B cell (primary cell): ENCODE results near the gene ANKLE2. TPM values are rescaled to one million over a fixed set of nuclear protein-coding genes. Genes with fewer than 3 reads are reported as not detected.

Source experiments
- ATAC-seq: fragments of 200-7000 bp; cut with Tn5 transposase; one replicate; pipeline ENCODE4 v1.10.0; 2021; ENCODE audit warnings: low read depth, mild to moderate bottlenecking, moderate number of reproducible peaks, moderate library complexity
- CTCF ChIA-PET: fragments of 350-600 bp; sonication (Branson Sonifier 250); formaldehyde crosslinking; loops from one replicate; lab custom pipeline; 2021; ENCODE audit warnings: antibody characterized with exemption, inconsistent platforms; lab: Charles Lee
- POLR2A ChIA-PET: fragments of 350-600 bp; sonication (Branson Sonifier 250); formaldehyde crosslinking; loops from one replicate; lab custom pipeline; 2021; ENCODE audit warnings: antibody characterized with exemption; lab: Charles Lee
- DNase-seq: peaks from one replicate; pipeline ENCODE4 v3.0.0; 2013
- H2AFZ ChIP-seq: 2 replicates; pipeline ENCODE4 v1.6.1; 2012; ENCODE audit warnings: mild to moderate bottlenecking, low read depth, low read length; ENCODE audit not compliant: insufficient read depth, poor library complexity, severe bottlenecking
- H3K27ac ChIP-seq, 2 donors: 1 replicate in 1 of 2; 2 replicates in 1 of 2; pipeline ENCODE4 v1.5.1; 2012 to 2013; ENCODE audit warnings: low read length in 2 of 2, mild to moderate bottlenecking in 2 of 2, moderate library complexity in 1 of 2
- H3K27me3 ChIP-seq, 4 experiments: fragments of 200-600 bp in 1 of 4; sonication (generic) in 1 of 4; replicated peaks in 1 of 4; 1 replicate in 2 of 4; 2 replicates in 2 of 4; pipeline versions ENCODE4 v1.6.1 to v1.7.0; 2013 to 2016; ENCODE audit warnings: low read length in 3 of 4, mild to moderate bottlenecking in 2 of 4, mixed read lengths in 1 of 4, moderate library complexity in 1 of 4; ENCODE audit not compliant: insufficient read depth in 4 of 4, control insufficient read depth in 3 of 4; ENCODE audit errors: control extremely low read depth in 1 of 4
- H3K36me3 ChIP-seq, 2 experiments: replicated peaks in 1 of 2; 1 replicate in 1 of 2; 2 replicates in 1 of 2; pipeline versions ENCODE4 v1.6.1 to v1.7.1; 2013; ENCODE audit warnings: low read length in 1 of 2; ENCODE audit not compliant: insufficient read depth in 2 of 2, control insufficient read depth in 1 of 2; ENCODE audit errors: control extremely low read depth in 1 of 2, extremely low read depth in 1 of 2
- H3K4me1 ChIP-seq, 2 donors: fragments of 200-600 bp in 1 of 2; sonication (generic) in 1 of 2; 1 replicate in 1 of 2; 2 replicates in 1 of 2; pipeline versions ENCODE4 v1.5.1 to v1.6.1; 2013 to 2017; ENCODE audit warnings: low read length in 2 of 2; ENCODE audit not compliant: control insufficient read depth in 2 of 2, insufficient read depth in 2 of 2
- H3K4me2 ChIP-seq: replicated peaks from 2 replicates; pipeline ENCODE3; 2012; ENCODE audit warnings: mild to moderate bottlenecking, low read depth, low read length; ENCODE audit not compliant: poor library complexity, severe bottlenecking
- H3K4me3 ChIP-seq, 5 experiments: fragments of 200-600 bp in 1 of 5; sonication (generic) in 1 of 5; 1 replicate in 3 of 5; 2 replicates in 2 of 5; pipeline versions ENCODE4 v1.5.1 to v1.7.0; 2011 to 2016; ENCODE audit warnings: low read length in 4 of 5, mild to moderate bottlenecking in 4 of 5, low read depth in 2 of 5, control low read depth in 1 of 5, moderate library complexity in 1 of 5; ENCODE audit not compliant: insufficient read depth in 1 of 5; ENCODE audit errors: control extremely low read depth in 1 of 5, extremely low read depth in 1 of 5
- H3K79me2 ChIP-seq: fragments of 200-600 bp; sonication (generic); one replicate; pipeline ENCODE4 v1.6.0; 2016; ENCODE audit warnings: low read length; ENCODE audit not compliant: control insufficient read depth, insufficient read depth
- H3K9ac ChIP-seq: fragments of 200-600 bp; sonication (generic); 2 replicates; pipeline ENCODE4 v1.6.1; 2017; ENCODE audit warnings: mild to moderate bottlenecking, low read length, moderate library complexity
- H3K9me3 ChIP-seq, 3 donors: one replicate each; pipeline versions ENCODE4 v1.6.1 to v1.7.1; 2013; ENCODE audit warnings: low read length in 2 of 3; ENCODE audit not compliant: control insufficient read depth in 2 of 3, insufficient read depth in 1 of 3; ENCODE audit errors: control extremely low read depth in 1 of 3
- H4K20me1 ChIP-seq: 2 replicates; pipeline ENCODE4 v1.6.0; 2012; ENCODE audit warnings: mild to moderate bottlenecking, low read length; ENCODE audit not compliant: insufficient read depth, control insufficient read depth, poor library complexity, severe bottlenecking
- H3K27ac Mint-ChIP-seq: one replicate; pipeline ENCODE4 v1.8.0; 2021; ENCODE audit warnings: mixed read lengths
- H3K27me3 Mint-ChIP-seq: one replicate; pipeline ENCODE4 v1.8.0; 2021; ENCODE audit warnings: mixed read lengths
- H3K4me1 Mint-ChIP-seq: one replicate; pipeline ENCODE4 v1.8.0; 2021; ENCODE audit warnings: mixed read lengths
- H3K4me3 Mint-ChIP-seq: one replicate; pipeline ENCODE4 v1.8.0; 2021; ENCODE audit warnings: mixed read lengths
- H3K9me3 Mint-ChIP-seq: one replicate; pipeline ENCODE4 v1.8.0; 2022; ENCODE audit warnings: mixed read lengths; ENCODE audit not compliant: insufficient read depth
- EZH2 ChIP-seq: IDR thresholded peaks from 2 replicates; pipeline ENCODE4 v1.6.1; 2012; ENCODE audit warnings: borderline replicate concordance, low read depth, mild to moderate bottlenecking, moderate library complexity, low read length; ENCODE audit not compliant: insufficient read depth, poor library complexity, severe bottlenecking
- WGBS: methylation state at CpG from one replicate; pipeline ENCODE4 v1.1.5; 2013; ENCODE audit warnings: missing lambda C conversion rate; ENCODE audit not compliant: insufficient coverage; 5-methylcytosine and 5-hydroxymethylcytosine counted together
- intact Hi-C: fragments of 100-400 bp; cut with micrococcal nuclease; formaldehyde crosslinking; loops from one replicate; pipeline ENCODE4 v1.10.0; 2022
- polyA plus RNA-seq: library from polyadenylated mRNA; depleted of rRNA; stranded (reverse); fragments of >200 nt; gene quantifications from 2 replicates; pipeline ENCODE4 v1.2.3, GENCODE V29; 2012
- total RNA-seq, 2 donors: library from RNA; stranded (reverse); fragments of 120-200 nt in 1 of 2; gene quantifications; 1 replicate in 1 of 2; 2 replicates in 1 of 2; pipeline versions ENCODE4 v1.2.3 to v1.2.4, GENCODE V29; 2013 to 2022
- TF ChIP-seq, protein P1 (sequence below): fragments of 200-600 bp; IDR thresholded peaks from one replicate; pipeline ENCODE4 v1.8.0; 2022; ENCODE audit warnings: antibody characterized with exemption, mild to moderate bottlenecking

Gene ANKLE2
- total and polyA plus RNA-seq, 2 donors (not counting 1 experiment from before 2014, with no cell fraction given) = 105 to 148 TPM

- no peak for DNase-seq
- ChIA-PET POLR2A (no interaction called here), CTCF (no interaction called here)
- no peaks in the 10 kb centered on the region for H3K9me3 ChIP-seq
- TF ChIP-seq, protein P1, sequence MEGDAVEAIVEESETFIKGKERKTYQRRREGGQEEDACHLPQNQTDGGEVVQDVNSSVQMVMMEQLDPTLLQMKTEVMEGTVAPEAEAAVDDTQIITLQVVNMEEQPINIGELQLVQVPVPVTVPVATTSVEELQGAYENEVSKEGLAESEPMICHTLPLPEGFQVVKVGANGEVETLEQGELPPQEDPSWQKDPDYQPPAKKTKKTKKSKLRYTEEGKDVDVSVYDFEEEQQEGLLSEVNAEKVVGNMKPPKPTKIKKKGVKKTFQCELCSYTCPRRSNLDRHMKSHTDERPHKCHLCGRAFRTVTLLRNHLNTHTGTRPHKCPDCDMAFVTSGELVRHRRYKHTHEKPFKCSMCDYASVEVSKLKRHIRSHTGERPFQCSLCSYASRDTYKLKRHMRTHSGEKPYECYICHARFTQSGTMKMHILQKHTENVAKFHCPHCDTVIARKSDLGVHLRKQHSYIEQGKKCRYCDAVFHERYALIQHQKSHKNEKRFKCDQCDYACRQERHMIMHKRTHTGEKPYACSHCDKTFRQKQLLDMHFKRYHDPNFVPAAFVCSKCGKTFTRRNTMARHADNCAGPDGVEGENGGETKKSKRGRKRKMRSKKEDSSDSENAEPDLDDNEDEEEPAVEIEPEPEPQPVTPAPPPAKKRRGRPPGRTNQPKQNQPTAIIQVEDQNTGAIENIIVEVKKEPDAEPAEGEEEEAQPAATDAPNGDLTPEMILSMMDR = no peak
- TF ChIP-seq EZH2 = no peak
- ATAC-seq = no peak
- H3K4me1 ChIP-seq = no peaks in the 10 kb centered on the region
- no peak overlapping the region for H3K9ac ChIP-seq
- H3K27me3 ChIP-seq = no peaks in the 10 kb centered on the region
- peaks cover 0 to 73% of the 10 kb centered on the region in 2 experiments for H3K36me3 ChIP-seq
- peaks cover 37% of the 10 kb centered on the region for H4K20me1 ChIP-seq
- H3K4me3 ChIP-seq = no peak overlapping the region
- no peaks in the 10 kb centered on the region for H3K4me1 Mint-ChIP-seq
- no peaks in the 10 kb centered on the region for H3K9me3 Mint-ChIP-seq
- intact Hi-C loops = no loop called here
- peaks cover 31% of the 10 kb centered on the region for H3K79me2 ChIP-seq
- no peak overlapping the region for H3K27ac Mint-ChIP-seq
- no peak overlapping the region for H3K27ac ChIP-seq
- H3K27me3 Mint-ChIP-seq = no peaks in the 10 kb centered on the region
- WGBS = 98% methylated on average over 13 of the region's 14 CpGs
- H3K4me2 ChIP-seq = no peak overlapping the region
- H2AFZ ChIP-seq = no peak overlapping the region
- H3K4me3 Mint-ChIP-seq = no peak overlapping the region
Observed at GRCh38 chr12:132803125-132803524, 41.5 kb upstream of the ANKLE2 start.

GRCh38 chr12:132801741-132802140 lies 40.1 kb upstream of the ANKLE2 start:
- Mint-ChIP-seq H3K27me3 (no peaks in the 10 kb centered on the region), H3K27ac (no peak overlapping the region), H3K4me1 (no peaks in the 10 kb centered on the region), H3K4me3 (no peak overlapping the region), H3K9me3 (no peaks in the 10 kb centered on the region)
- Histone ChIP-seq H3K27me3 (no peaks in the 10 kb centered on the region), H3K4me3 (no peak overlapping the region), H3K9ac (no peak overlapping the region), H3K4me1 (no peaks in the 10 kb centered on the region), H3K4me2 (no peak overlapping the region), H3K36me3 (peaks cover 3 to 73% of the 10 kb centered on the region in 2 experiments), H4K20me1 (peaks cover 30% of the 10 kb centered on the region), H3K9me3 (no peaks in the 10 kb centered on the region), H3K79me2 (peaks cover 20% of the 10 kb centered on the region), H3K27ac (no peak overlapping the region), H2AFZ (no peak overlapping the region)
- ChIA-PET CTCF (no interaction called here), POLR2A (no interaction called here)
- DNase-seq (no peak), ATAC-seq (no peak)
- intact Hi-C loops = no loop called here
- WGBS = 93% methylated on average over 28 of the region's 28 CpGs
- TF ChIP-seq, protein P1 = no peak
- no peak for TF ChIP-seq EZH2
